ENCODE results near the gene RPP25L.
"Not testable (repeated sequence)": the region's sequence is repeated elsewhere in the genome, so short reads cannot be mapped to it uniquely, and the experiment has no call there.

The RPP25L gene, protein sequence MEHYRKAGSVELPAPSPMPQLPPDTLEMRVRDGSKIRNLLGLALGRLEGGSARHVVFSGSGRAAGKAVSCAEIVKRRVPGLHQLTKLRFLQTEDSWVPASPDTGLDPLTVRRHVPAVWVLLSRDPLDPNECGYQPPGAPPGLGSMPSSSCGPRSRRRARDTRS

DNA sequence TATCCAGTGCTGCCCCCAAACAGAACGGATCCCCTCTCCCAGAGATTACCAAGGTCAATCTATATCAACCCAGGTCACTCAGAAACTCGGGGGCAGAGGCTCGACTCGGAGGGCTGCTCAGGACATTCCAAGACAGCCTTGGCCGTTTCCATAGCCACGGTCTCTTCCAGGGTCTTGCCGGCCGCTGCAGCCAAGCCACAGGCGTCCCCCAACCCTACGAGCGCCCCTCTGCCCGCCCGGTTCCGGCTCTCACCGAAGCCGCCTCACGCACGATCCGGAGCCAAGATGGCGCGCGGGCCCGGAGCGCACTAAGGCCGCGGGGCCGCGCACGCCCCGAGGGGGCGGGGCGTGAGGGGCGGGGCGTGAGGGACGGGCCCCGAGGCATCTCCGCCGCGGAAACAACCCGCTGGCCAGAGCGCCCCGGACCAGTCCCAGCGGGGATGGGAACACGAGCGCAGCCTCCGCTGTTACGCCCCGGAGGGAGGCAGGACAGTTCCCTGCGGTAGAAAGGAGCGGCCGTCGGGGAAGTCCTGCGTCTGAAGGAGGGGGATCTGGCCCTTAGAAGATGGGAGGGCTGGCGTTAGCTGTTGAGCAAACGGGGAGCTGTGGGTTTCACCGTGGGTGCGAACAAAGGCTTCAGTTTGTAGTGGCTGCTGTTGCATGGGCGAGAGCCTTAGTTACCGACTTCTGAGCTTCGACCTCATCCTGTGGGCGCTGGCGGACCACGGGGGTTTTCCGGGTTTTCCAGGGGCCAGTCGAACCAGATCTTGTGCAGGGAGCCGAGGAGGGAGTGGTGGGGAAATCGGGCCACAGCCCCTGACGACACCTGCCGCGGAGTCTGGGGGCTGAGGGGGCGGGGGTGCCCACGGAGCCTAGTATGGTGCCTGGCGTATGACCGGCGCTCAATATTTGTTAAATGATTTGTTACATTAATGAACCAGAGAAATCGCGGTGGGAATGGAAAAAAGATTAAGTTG is at the start of gene RPP25L:
Gene RPP25L, minus strand, starts transcription at position 287 of the 977 bp plus-strand sequence. CDS start 801 bp downstream, outside the sequence.
- DNase-seq: peak; percentile 54

DNA sequence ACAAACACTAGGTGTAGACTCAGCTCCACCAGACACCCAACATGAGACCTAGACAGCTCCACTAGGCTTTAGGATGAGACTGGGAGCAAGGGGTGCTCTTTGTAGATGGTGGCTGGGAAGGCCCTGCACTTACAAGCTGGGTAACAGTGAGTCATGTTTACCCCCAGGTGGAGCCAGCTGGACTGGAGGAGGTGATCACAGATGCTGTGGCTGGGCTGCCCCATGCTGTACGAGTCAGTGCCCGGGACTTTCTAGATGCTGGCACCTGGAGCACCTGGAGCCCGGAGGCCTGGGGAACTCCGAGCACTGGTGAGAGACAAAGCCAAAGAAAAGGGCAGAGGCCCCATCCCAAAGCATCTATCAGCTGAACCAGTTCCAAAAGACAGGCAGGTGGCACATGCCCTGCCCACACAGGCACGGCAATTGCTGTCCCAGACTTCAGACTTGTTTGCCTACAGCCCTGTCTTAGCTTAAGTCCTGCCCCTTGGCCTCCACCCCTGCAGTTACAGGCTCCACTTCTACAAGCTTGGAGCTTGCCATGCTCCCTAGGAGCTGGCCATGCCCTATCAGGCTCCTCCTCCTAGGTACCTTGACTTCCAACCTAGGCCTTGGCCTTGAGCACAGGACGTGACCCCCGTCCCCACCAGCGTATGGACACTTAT is 47.8 kb upstream of the RPP25L start:
- DNase-seq: no peak

DNA sequence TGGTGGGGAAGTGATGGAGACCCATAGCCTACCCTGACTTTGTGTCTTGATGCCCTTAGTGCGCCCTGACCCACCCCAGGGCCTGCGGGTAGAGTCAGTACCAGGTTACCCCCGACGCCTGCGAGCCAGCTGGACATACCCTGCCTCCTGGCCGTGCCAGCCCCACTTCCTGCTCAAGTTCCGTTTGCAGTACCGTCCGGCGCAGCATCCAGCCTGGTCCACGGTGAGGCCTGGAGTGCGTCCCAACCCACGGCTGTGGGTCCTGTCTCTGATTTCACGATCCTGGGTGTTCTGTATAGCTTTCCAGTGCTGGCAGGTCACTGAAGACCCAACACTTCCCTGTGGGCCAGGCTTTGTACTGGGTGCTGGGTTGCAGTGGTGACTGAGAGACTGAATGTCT is 46.6 kb upstream of the RPP25L start:
- DNase-seq: no peak

DNA sequence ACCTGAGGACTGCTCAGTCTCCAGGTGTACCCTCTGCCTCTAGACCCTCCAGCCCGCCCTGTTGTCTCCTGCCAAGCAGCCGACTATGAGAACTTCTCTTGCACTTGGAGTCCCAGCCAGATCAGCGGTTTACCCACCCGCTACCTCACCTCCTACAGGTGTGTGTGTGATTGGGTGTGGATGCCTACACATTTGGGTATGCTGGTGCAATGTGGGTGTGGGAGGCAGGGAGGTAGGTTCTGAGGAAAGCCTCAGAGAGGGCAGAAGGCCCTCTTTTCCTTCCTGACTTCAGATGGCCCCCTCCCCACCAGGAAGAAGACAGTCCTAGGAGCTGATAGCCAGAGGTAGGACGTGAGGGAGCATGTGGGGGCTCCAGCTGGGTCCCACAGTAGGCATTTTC is 45.1 kb upstream of the RPP25L start:
- no peak for DNase-seq

DNA sequence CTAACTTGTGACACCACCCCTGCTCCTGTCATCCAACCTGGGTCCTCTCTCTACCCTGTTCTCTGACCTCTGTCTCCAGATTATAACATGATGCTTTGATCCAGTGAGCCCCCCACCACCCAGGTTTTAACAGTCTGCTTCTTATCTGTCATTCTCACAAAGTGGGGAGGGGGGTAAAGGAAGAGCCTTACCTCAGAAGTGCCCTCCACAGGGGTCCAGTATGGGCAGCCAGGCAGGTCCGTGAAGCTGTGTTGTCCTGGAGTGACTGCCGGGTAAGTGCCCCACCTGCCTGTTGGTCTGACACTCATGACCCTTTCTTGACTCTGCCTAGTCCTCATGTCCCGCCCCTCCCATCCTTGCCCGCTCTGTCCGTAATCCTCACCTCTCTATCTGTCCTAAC is 43.5 kb upstream of the RPP25L start:
- DNase-seq: no peak

DNA sequence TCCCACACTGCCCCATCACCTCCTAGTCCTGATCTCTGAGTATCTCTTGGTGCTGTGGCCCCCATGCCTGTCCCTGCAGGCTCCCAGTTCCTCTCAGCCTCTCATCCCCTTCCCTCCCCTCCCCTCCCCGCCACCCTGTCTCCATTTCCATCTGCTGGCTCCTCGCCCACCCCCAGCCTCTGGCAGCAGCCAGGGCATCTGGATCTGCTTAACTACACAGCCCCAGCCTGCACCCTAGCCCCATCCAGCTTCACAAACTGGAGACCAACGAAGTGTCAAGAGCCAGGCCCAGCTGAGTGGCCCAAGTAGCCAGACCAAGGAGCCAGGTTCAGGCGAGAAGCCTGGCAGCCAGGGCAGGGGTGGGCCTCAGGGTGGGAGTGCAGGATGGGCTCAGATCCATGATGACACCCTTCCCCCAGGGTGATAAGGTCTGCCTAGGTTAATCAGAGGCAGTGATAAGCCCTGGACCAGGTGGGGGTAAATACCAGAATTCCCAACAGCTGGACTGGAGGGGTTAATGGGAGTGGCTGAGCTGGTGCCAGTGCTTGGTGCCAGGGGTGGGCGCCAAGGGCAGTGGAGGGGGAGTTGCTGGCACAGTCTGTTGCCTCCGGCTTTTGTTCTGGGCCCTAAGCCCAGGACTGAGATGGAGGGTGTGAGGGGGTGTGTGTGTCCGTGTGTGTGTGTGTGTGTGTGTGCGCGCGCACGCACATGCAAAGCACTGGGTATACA is 42.6 kb upstream of the RPP25L start:
- no peak for DNase-seq

DNA sequence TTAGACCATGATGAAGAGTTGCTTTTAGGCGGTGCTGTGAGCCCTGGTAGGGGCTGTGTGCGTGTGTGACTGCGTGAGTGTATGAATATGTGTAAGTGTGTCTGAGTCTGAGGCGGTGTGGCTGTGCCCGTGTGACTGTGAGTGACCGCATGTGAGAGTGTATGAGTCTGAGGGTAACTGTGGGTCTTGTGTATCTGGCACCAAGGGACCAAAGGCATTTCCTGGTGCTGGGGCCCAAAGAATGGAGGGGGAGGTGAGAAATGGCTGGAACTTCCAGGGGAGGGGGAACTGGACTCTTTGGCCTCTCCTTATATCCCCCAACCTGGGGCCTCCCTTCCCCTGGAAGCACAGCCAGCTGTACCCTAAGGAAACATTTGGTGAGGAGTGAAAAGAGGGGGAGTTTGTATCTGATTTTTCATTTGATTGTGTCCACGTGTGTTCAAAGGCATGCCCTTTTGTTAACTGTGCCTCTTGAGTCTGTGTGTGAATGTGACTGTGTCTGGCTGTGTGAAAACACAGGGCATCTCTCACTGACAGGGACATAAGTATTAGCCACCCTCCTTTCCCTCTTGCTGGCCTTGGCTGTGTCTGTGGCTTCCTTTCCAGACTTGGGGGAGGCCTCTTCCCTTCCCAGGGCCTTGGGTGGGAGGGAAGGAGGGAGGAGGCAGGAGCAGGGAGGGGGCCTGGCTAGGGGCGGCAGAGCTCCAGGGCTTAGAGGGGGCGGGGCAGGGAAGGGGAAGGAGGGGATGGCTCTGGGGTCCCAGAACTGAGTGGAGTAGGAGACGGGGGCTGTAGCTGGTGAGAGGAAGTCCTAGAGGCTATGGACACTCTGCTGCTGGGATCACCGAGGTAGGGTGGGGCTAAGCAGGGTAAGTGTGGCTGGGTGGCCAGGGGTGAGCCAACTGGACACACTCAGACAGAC is 41.5 kb upstream of the RPP25L start:
- no peak for DNase-seq

DNA sequence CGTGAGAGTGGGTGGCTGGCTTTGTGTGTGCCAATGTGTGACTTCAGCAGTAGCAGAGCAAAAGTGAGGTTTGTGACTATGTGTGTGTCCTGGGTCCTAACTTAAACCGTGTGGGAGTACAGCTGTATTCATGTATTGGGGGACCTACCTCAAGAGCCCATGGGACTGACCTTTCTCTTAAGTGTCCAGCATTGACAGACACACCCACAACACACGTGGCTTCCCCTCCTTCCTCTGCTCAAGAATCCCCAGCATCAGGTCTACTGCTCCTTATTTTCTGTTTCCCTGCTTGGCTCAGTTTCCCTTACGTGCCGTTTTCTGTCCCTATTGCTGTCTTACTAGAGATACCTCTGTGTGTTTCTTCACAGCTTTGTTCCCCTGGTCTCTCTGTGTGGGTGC is 40.7 kb upstream of the RPP25L start:
- DNase-seq: no peak

DNA sequence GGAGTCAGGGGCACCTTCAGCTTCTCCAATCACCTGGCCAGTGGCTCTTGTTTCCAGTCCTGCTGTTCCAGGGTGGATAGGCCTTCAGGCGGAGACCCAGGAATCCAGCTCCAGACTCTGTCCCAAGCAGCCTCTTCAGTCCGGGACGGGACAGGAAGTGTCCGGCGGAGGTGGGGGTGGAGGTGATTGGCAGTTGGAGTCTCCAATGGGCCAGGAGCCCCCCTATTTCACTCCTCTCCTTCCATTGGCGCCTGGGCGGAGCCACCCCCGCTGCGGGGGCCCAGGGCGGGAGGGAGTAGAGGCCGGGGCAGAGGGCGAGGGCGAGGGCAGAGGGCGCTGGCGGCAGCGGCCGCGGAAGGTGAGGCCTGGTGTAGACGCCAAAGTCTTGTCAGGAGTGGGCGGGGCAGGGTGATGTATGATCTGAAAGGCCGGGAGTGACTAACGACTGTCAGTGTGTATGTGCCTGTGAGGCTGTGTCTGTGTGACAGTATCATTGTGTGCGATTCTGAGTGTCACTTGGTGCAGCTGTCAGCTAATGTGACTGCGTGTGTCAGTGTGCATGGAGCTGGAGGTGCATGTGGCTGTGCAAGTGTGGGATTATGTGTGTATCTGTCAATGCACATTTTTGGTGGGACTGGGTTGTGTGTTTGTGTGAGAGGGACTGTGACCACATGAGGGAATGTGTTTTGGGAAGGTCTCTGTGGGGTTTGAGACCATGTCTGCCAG is 40.1 kb upstream of the RPP25L start, which contains the start of gene IL11RA:
Gene IL11RA, plus strand, starts transcription at position 310 of the 726 bp plus-strand sequence. CDS start 3,033 bp downstream, outside the sequence.
- no peak for DNase-seq

DNA sequence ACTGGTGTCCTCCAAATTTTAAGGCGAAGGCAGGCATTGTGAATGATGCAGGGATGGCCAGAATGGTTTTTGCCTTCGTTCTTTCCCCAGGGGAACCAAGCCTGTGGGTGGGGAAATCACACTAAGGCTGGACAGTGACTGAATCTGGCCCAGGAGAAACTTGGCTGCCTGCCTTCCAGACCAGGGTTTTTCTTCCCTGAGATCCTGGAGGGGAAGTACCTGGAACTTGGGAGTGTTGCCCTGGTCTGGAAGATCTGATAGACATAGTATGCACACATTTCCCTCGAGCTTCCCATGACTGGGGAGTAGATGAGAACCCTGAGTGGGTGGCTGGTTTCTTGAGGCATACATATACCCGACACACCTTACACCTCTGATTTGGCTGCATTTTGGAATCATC is 39.4 kb upstream of the RPP25L start:
- DNase-seq: no peak

DNA sequence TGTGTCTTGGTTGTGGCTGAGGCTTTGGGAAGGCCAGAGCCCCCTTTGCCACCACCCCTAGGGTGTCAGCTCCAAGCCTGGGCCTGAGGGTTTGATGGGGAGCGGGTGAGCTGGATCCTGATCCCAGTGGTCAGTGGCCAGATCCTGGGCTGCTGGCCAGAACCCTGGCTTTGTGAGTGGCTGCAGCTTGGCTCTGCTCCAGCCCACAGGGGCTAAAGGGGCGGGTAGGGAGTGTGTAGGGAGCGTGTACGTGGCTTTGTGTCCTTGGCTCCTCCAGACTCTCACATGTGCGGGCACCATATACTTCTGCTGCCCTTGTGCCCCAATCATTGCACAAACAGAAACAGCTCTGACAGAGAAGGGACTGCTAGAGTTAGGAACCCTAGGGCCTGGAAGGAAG is 38.9 kb upstream of the RPP25L start:
- no peak for DNase-seq

DNA sequence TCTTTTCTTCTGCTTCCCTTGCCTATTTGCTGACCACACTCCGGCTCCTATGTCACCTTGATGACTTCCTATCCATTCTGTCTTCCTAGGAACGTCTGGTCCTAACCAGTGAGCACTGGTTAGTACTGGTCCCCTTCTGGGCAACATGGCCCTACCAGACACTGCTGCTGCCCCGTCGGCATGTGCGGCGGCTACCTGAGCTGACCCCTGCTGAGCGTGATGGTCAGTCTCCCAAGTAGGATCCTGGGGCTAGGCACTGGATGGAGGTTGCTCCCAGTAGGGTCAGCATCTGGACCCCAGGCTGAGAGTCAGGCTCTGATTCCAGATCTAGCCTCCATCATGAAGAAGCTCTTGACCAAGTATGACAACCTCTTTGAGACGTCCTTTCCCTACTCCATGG is 36.8 kb upstream of the RPP25L start:
- DNase-seq: no peak

DNA sequence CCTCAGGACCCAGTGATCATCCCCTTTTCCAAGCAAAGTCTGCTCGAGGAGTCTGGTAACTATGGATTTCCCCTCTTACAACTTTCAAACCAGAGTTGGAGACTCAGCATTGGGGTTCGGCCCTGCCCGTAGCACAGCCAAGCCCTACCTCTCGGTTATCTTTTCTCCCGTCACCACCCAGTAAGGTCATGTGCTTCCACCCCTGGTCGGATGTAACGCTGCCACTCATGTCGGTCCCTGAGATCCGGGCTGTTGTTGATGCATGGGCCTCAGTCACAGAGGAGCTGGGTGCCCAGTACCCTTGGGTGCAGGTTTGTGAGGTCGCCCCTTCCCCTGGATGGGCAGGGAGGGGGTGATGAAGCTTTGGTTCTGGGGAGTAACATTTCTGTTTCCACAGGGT is 35.8 kb upstream of the RPP25L start:
- no peak for DNase-seq

DNA sequence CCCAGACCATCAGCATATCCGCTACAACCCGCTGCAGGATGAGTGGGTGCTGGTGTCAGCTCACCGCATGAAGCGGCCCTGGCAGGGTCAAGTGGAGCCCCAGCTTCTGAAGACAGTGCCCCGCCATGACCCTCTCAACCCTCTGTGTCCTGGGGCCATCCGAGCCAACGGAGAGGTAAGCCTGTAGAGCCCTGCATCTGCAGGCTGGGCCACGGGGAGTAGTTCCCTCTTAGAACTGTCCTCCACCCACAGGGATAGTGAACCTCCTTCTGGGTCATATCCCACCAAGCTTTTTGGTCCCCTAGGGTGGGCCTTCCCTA is 35.1 kb upstream of the RPP25L start:
- DNase-seq: no peak

DNA sequence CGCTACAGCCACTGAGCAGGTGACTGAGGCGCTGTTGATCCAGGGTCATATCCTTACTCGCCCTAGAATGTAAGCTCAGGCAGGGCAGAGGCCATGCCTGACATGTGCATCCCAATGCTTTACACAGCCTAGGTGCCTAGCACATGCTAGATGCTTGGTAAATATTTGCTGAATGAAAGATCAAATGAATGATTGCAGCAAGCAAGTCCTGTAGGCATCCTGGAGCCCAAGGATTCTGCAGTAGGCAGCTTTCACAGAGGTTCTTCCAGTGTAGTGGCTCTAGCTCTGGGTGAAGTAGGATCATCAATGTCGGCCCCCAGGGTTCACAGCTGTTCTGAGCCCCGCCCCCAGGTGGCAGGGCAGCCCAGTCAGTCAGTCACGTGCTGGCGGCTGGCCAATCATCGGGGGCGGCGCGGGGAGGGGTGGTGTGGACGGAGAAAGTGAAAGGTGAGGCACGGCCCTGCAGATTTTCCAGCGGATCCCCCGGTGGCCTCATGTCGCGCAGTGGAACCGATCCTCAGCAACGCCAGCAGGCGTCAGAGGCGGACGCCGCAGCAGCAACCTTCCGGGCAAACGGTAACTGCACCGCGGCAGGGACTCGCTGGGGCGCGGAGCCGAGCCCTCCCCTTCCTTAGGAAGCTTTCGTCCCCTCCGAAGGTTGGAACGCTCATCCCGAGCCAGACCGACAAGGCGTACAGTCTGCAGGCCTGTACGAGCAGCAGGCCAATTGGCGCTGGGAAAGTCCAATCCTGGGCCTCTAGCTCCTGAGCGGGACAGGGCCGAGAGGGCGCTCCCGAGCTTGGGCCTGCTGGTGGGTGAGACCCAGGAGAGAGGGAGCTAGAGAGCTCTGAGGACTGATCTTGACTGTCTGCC is 34.5 kb upstream of the RPP25L start, which contains the start of gene GALT:
Gene GALT, plus strand, starts transcription at position 465 of the 873 bp plus-strand sequence. Its CDS starts 30 bp downstream, at position 495.
- peak; percentile 59 for DNase-seq

DNA sequence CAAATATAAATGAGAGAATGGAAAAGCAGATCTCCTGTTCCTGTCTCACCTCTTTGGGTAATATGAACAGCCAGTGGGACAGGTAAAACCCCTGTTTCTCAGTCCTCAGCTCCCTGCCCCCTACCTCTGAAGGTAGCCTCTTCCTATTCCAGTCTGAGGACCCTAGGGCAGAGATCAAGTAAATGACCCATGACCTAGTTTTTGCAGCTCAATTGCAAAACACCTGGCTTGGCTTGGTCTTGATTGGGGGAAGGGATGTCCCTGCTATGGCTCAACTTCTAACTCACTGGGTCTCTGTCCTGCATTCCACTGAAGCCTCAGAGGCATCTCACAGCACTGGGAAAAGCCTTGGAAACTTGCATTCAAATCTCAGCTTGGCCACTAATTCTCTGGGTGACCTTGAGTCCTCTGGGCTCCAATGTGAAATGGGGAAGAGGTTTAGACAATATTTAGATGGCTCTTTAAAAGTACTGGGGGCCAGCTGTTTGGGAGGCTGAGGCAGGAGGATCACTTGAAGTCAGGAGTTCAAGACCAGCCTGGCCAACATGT is 32.9 kb upstream of the RPP25L start:
- DNase-seq: no peak

DNA sequence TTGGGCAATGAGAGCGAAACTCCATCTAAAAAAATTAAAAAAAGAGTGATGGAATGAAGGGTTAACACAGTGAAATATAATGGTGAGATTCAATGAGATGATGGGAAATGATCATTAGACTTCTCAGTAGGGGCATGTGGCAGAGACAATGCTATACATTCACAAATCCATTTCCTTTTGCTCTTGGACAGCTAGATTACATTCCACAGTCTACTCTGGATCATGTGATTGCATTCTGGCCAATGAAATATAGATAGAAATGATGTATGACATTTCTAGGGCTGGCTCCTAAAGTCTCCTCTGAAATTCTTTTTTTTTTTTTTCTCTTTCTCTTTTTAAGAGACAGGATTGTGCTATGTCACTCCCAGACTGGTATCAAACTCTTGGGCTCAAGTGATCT is 30.8 kb upstream of the RPP25L start:
- DNase-seq: no peak

DNA sequence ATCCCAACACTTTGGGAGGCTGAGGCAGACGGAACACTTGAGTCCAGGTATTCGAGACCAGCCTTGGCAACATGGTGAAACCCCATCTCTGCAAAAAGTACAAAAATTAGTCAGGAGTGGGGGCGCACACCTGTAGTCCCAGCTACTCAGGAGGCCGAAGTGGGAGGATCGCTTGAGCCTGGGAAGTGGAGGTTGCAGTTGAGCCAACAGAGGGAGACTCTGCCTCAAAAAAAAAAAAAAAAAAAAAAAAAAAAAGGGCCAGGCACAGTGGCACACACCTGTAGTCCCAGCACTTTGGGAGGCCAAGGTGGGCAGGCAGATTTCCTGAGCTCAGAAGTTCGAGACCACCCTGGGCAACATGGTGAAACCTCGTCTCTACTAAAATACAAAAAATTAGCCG is 27.4 kb upstream of the RPP25L start:
- not testable (repeated sequence) for DNase-seq

DNA sequence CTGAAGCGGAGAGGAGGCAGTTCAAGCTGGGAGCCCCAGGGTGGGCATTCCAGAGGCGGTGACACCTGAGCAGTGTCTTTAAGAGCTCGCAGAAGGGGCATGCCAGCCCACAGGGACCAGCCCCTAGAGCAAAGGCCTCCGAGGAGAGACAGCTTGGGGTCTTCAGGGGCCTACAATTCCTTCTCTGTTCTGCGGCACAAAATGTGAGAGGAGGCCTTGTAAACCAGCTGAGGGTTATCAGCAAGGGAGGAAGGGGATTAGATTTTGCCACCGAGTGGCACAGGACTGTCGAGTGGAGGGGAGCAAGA is 26.2 kb upstream of the RPP25L start:
- no peak for DNase-seq
